H4 (cell line): Measurements from ENCODE around the gene SGMS1. TPM values are rescaled to one million over a fixed set of nuclear protein-coding genes. Genes with fewer than 3 reads are reported as not detected.

Experiments
- DNase-seq: peaks from one replicate; pipeline ENCODE4 v3.0.0-alpha.2; 2015; ENCODE audit warnings: low spot score
- total RNA-seq: library from RNA; depleted of rRNA; stranded (reverse); fragments of >200 nt; shearing (Covaris generic); gene quantifications from 2 replicates; pipeline ENCODE4 v1.2.3, GENCODE V29; 2014

SGMS1 gene
- total RNA-seq, 1 experiment from 2014 or later = 13.0 TPM

DNA sequence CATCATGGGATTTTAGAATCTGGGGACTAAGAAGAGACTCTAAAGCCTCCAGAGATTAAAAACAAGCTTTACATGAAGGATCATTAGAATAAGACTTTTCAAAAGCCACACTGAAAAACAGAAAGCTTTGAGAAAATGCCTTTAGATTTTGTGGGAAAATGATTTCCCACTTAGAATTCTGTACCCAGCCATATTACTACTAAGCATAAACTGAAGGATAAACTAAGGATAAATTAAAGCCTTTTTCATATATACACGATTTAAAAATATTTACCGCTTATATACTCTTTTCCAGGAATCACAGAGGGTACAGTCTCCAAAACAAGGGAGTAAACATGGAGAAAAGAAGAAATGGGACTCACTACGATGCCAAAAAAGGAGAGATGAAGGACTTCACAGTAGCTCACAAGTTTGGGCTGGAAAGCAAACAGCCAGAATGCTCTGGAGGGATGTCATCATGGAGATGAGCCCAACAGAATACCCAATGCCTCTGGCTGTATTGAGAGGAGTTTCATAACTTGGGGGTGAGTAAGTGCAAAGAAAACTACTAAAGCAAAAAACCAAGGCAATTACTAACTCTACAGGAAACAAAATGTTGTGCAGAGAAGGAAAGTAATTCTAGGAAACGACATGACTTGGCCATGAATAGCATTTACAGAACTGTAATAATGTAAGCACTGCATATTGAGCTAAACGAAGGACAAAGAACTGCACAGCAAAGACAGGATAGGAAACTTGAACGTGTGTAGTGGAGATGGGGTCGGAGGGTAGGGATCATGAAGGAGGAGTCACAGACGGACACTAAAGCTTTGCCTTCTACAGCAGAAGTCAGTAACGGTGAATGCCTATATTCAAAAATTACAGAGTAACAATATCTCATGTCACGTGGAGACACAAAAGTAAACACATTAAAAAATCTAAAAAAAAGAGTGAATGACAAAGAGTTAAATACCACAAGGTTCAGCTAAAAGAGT lies 311.0 kb downstream of the SGMS1 start:
- no peak for DNase-seq

- peak; percentile 45 for DNase-seq
These were observed 313.1 kb downstream of the SGMS1 start for GRCh38 chr10:50310560-50311174.

GRCh38 chr10:50309342-50309741 lies 314.4 kb downstream of the SGMS1 start:
- DNase-seq = no peak

DNA sequence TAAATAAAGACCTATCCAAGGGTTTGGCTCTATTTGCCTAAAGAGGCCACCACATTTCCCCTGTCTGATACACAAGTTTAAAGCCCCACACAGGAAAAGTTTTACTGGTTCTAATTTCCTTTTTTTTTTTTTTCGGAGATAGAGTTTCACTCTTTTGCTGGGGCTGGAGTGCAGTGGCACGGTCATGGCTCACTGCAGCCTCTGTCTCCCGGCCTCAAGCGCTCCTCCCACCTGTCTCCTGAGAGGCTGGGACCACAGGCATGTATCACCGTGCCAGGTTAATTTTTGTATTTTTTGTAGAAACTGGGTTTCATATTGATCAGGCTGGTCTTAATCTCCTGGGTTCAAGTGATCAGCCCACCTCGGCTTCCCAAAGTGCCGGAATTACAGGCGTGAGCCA lies 319.1 kb downstream of the SGMS1 start:
- no peak for DNase-seq

DNA sequence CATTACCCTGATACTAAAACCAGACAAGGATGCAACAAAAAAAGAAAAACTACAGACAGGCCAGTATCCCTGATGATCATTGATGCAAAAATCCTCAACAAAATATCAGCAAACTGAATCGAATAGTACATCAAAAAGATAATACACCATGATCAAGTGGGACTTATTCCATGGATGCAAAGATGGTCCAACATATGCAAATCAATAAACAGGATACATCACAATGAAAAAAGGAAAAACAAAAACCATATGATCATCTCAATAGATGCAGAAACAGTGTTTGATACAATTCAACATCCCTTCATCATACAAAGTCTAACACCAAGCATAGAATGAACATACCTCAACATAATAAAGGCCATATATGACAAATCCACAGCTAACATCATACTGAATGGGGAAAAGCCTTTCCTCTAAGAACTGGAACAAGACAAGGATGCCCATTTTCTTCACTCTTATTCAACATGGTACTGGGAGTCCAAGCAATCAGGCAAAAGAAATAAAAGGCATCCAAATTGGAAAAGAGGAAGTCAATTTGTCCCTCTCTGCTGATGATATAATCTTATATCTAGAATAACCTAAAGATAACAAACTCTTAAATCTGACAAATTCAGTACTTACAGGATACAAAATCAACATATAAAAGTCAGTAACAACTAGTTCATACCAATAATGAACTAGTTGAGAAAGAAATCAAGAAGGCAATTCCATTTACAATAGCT lies 323.6 kb downstream of the SGMS1 start:
- DNase-seq = no peak

DNA sequence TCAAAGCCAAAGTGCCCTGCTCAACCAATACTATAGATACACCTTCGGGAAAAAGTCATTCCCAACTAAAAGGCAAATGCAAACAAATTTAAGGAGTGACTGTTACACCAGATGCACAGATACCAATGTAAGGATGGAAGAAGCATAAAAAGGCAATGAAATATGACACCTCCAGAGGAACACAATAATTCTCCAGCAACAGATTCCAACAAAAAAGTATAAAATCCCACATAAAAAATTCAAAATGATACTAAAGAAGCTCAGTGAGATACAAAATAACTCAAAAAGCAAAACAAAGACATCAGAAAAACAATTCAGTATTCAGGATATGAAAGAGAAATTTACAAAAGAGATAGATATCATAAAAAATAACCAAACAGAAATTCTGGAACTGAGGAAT lies 328.4 kb downstream of the SGMS1 start:
- no peak for DNase-seq

GRCh38 chr10:50294582-50294981 lies 329.2 kb downstream of the SGMS1 start:
- no peak for DNase-seq

DNA sequence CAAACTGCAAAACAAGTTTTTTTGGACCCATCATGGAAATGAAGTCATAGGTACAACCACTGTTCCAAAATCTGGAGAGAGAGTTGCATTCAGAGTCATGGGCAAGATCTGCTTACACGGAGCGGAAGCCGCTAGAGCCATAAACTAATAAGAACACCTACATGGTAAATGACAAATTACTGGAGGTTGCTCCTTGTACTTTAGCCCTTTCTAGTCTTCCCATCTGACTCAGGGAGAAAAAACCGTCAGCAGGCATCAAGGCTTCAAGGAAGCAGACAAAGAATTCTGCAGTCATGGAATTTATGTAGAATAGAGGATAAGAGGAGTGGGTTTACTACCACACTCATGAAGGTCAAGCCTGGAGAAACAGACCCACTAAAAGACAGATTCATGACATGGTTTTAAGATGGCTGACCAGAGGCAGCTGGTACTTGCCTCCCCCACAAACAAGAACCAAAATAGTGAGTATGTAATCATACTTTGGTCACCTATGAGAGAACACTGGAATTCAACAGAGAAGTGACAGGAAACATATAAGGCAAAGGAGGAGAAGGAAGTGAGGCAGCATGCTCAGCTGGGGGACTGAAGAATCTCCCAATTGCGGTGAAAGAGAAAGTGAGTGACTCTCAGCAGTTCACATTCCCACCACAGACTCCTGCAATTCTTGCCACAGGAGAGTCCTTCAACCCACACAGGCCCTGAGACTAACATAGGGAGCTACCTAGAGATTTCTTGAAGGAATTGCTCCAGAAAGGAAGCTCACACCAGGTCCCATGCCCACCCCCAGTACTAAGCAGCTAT lies 330.0 kb downstream of the SGMS1 start:
- no peak for DNase-seq

DNA sequence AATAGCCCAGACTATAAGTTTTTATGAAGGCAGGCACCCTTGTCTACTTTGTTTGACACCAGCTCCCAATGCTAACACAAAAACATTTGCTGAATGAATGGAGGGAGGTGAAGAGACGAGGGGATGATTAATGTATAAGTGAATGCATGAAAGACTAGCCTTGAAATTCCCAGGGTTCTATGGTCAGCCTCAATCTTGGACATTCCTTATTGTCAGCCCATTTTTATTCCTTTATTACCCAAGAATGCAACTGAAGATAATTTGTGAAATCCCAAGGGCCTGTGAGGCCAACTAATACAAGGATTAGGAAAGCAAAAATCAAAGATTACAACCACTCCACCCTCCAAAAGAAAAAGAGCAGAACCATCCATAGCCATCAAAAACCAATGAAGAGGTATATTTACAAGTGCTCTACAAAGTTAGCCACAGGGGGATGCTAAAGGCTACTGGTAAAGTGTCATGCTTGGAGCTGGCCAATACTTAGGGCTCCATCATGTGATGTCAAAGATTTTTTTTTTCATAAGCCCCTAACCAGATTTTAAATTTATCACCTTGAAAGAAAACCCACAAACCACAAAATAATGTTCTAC lies 332.4 kb downstream of the SGMS1 start:
- no peak for DNase-seq

DNA sequence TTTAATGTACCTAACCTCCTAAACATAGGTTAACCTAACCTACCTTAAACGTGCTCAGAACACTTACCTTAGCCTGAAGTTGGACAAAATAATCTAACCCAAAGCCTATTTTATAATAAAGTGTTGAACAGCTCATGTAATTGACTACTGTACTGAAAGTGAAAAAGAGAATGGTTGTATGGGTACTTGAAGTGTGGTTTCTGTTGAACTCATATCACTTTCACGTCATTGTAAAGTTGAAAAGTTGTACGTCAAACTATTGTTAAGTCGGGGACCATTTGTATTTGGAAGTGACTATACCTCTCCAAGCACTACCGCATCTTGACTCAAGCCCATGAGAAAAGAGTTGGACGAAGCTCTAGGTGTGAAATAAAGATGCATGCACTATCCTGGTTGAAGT lies 334.6 kb downstream of the SGMS1 start:
- DNase-seq = no peak

DNA sequence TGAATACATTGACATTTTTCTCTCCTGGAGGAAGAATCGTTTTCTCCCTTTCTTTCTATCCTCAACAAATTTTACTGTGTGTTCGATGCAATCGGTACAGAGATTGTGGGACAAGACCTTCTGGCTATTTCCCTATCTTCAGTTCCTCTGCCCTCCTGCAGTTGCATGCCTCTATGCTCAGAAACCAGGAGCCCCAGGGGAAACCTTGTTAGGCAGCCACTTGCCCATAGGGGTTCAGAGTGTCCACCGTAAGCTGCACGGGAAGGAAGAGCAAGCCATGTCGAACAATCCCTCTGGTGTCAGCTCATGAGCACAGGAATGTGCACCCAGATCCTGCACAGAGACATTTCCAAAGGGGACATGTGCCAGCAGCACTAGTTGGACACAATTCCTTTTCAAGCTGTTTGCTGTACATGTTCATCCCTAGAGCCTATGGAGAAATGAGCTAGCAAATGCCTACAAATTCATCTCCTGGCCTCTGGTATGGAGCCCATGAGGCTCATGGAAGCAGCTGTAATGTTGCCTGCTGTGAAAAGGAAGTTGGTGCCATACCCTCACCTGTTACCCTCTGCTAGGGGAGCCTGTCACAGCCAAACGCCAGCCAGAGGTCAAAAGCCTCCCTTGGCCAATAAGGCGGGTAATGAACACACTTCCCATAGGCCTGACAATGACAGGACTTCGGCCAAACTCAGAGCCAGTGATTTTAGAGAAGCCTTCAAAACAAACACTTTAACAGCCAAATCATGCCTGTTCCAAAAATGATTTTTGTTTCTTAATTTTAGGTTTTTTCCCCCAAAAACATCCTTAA lies 336.6 kb downstream of the SGMS1 start:
- no peak for DNase-seq

GRCh38 chr10:50286517-50286916 lies 337.2 kb downstream of the SGMS1 start:
- DNase-seq = no peak

DNA sequence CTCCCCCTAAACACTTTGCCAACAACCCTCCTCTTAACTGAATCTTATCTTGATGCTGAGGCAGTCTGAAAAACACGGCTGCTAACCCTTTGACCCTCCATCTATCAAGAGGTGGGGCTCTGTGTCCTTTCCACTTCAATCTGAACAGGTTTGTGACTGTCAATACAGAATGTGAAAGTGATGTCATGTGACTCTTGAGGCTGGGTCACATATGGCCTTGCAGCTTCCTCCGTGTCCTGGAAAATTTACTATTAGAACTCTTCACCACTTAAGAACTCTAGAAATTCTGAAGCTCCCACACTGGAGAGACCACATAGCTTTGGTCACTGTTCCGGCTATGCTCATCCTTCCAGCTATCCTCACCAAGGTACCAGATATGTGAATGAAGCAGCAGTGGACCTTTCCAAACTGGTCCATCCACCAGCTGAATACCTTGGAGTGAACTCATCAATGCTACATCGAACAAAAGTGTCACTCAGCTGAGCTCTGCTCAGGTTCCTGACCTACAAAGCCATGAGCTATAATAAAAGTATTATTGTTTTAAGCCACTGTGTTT lies 341.7 kb downstream of the SGMS1 start:
- DNase-seq = no peak

DNA sequence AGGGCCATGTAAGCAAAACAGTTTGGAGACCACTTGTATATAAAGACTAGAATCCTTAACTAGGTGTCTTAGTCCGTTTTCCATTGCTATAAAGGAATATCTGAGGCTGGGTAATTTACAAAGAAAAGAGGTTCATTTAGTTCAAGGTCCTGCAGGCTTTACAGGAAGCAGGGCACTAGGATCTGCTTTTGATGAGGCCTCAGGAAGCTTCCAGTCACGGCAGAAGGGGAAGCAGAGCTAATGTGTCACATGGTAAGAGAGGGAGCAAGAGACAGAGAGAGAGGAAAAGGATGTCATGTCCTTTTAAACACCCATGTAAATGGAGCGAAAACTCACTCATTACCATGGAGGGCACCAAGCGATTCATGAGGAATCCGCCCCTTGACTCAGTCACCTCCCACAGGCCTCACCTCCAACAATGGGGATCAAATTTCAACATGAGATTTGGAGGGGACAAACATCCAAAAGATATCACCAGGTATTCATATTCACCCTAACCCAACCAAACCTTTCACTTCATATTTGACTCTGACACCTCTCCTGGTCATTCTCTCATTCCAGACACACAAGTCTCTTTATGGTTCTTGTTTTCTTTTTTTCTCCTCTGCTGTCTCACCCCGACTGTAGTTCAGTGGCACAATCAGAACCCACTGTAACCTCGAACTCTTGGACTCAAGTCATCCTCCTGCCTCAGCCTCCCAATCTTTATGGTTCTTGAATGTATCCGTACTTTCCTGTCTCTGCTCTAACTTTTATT lies 342.4 kb downstream of the SGMS1 start:
- no peak for DNase-seq

DNA sequence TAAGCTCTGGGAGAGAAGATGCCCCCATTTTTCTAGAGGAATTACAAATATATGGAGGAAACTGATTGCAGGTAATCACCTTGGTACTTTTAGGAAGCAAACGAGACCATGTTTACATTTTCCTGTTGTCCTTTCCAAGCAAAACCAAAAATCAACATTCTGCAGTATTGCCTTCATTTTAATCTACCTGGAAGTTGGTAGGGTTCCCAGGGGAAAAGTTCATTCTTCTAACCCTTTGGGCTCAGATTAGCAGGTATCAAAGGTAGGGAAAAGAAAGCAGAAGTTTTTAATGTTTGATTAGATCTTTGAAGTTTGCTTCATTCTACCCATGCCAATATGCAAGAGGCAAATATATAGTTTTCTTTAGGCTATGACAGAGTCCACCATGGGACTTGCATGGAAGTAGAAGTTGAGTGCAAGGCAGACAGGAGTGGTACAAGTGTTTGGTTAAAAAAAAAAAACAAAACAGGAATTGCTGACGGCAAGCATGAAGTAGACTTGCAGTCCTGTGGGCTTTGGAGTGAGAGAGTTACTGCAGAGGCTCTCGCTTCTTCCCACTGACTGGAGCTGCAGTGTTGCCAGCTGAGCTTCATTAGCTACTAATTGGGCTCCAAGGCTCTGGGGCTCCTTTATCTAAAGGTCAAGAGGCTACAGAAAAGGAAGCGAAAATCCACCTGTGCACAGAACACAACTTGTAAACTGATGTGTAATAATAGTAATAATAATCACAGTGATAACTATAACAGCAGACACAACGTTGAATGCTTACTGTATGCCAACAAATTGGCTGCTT lies 343.5 kb downstream of the SGMS1 start:
- no peak for DNase-seq

GRCh38 chr10:50279489-50279888 lies 344.3 kb downstream of the SGMS1 start:
- DNase-seq = peak; percentile 17

- peak; percentile 10 for DNase-seq
These were observed 348.0 kb downstream of the SGMS1 start for GRCh38 chr10:50275650-50276235.

DNA sequence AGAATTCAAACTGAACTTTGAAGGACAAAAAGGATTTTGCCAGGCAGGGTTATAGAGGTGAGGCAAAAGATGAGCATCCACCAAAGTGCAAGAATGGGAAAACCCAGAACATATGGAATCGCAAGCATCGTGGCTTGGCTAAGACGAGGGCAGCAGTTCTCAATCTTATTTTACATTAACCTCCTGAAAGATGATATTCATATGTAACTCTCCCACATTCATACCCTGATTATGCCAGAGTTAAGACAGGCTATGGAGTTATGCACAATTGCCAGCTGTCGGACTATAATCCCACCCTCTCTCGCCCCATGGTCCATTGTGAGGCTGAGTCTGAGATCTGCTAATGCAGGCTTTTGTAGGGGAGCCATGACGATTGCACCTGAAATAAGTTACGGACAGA lies 351.2 kb downstream of the SGMS1 start:
- DNase-seq = no peak
